Loucy (cell line): Measurements from ENCODE around the gene HLX.
A peak's percentile ranks its signal among the peaks of the same experiment; 100 is the strongest.

Experiments
- H2AFZ ChIP-seq: fragments of 200-600 bp; sonication (generic); 2 replicates; pipeline ENCODE4 v1.6.0; 2016; ENCODE audit warnings: antibody characterized with exemption, mild to moderate bottlenecking, low read length, moderate library complexity
- H3F3A ChIP-seq: fragments of 200-600 bp; 2 replicates; pipeline ENCODE4 v1.6.0; 2016; ENCODE audit warnings: antibody characterized with exemption, low read depth, mild to moderate bottlenecking
- H3K27me3 ChIP-seq: fragments of 200-600 bp; sonication (generic); 2 replicates; pipeline ENCODE4 v1.6.1; 2014; ENCODE audit warnings: low read length, mild to moderate bottlenecking; ENCODE audit not compliant: insufficient read depth, poor library complexity, severe bottlenecking
- H3K36me3 ChIP-seq: fragments of 200-600 bp; sonication (generic); 2 replicates; pipeline ENCODE4 v1.6.1; 2016; ENCODE audit warnings: low read length; ENCODE audit not compliant: insufficient read depth
- H3K4me1 ChIP-seq: fragments of 200-600 bp; sonication (generic); 2 replicates; pipeline ENCODE4 v1.5.1; 2014; ENCODE audit warnings: low read length, mild to moderate bottlenecking; ENCODE audit not compliant: insufficient read depth, poor library complexity, severe bottlenecking
- H3K4me2 ChIP-seq: fragments of 200-600 bp; sonication (generic); 2 replicates; pipeline ENCODE4 v1.6.0; 2014; ENCODE audit warnings: antibody characterized with exemption, low read length, low read depth, mild to moderate bottlenecking; ENCODE audit not compliant: poor library complexity, severe bottlenecking
- H3K4me3 ChIP-seq: fragments of 200-600 bp; sonication (generic); 2 replicates; pipeline ENCODE4 v1.5.1; 2014; ENCODE audit warnings: low read length, mild to moderate bottlenecking, mixed read lengths; ENCODE audit not compliant: poor library complexity, severe bottlenecking
- H3K79me2 ChIP-seq: fragments of 200-600 bp; sonication (generic); 2 replicates; pipeline ENCODE4 v1.6.1; 2014; ENCODE audit warnings: low read length; ENCODE audit not compliant: insufficient read depth
- H3K9ac ChIP-seq: fragments of 200-600 bp; sonication (generic); 2 replicates; pipeline ENCODE4 v1.6.0; 2014; ENCODE audit warnings: mild to moderate bottlenecking, low read depth, low read length, moderate library complexity; ENCODE audit not compliant: poor library complexity, severe bottlenecking
- H3K9me2 ChIP-seq: fragments of 200-600 bp; sonication (generic); replicated peaks from 2 replicates; pipeline ENCODE4 v1.6.1; 2016; ENCODE audit warnings: low read depth, low read length, mixed read lengths
- H3K9me3 ChIP-seq: fragments of 200-600 bp; sonication (generic); 2 replicates; pipeline ENCODE4 v1.6.1; 2014; ENCODE audit warnings: mild to moderate bottlenecking, antibody characterized with exemption, low read length, low read depth; ENCODE audit not compliant: insufficient read depth
- H4K20me1 ChIP-seq: fragments of 200-600 bp; sonication (generic); 2 replicates; pipeline ENCODE4 v1.6.0; 2014; ENCODE audit warnings: antibody characterized with exemption, low read length, mild to moderate bottlenecking; ENCODE audit not compliant: insufficient read depth, poor library complexity, severe bottlenecking
- CTCF ChIP-seq: fragments of 200-600 bp; sonication (generic); conservative IDR thresholded peaks from 2 replicates; pipeline ENCODE4 v1.5.1; 2014; ENCODE audit warnings: mild to moderate bottlenecking, antibody characterized with exemption, low read length
- EZH2phosphoT487 ChIP-seq: fragments of 200-600 bp; IDR thresholded peaks from 2 replicates; pipeline ENCODE4 v1.6.1; 2018; ENCODE audit warnings: antibody characterized with exemption, mild to moderate bottlenecking, moderate library complexity, borderline replicate concordance

Gene HLX

GRCh38 chr1:220908757-220909156, 29.5 kb downstream of the HLX start:
- no peak overlapping the region for H3K9ac ChIP-seq
- H3K9me2 ChIP-seq = no peaks in the 10 kb centered on the region
- H3K4me1 ChIP-seq = peaks cover 2% of the 10 kb centered on the region
- no peaks in the 10 kb centered on the region for H3K9me3 ChIP-seq
- no peaks in the 10 kb centered on the region for H4K20me1 ChIP-seq
- TF ChIP-seq CTCF (peak; percentile 90), EZH2phosphoT487 (no peak)
- no peak overlapping the region for H3K4me2 ChIP-seq
- no peak overlapping the region for H3K4me3 ChIP-seq
- no peaks in the 10 kb centered on the region for H3F3A ChIP-seq
- H3K79me2 ChIP-seq = no peaks in the 10 kb centered on the region
- H3K27me3 ChIP-seq = no peaks in the 10 kb centered on the region
- H2AFZ ChIP-seq = 0 out of 2 replicates have a peak overlapping the region, but pooled peaks have one; percentile 47
- no peaks in the 10 kb centered on the region for H3K36me3 ChIP-seq

GRCh38 chr1:220910021-220910420, 30.8 kb downstream of the HLX start:
- no peak overlapping the region for H3K9ac ChIP-seq
- H3K79me2 ChIP-seq = no peaks in the 10 kb centered on the region
- H3K9me3 ChIP-seq = no peaks in the 10 kb centered on the region
- TF ChIP-seq EZH2phosphoT487 (no peak), CTCF (no peak)
- no peaks in the 10 kb centered on the region for H4K20me1 ChIP-seq
- no peak overlapping the region for H3K4me2 ChIP-seq
- H3K9me2 ChIP-seq = no peaks in the 10 kb centered on the region
- no peak overlapping the region for H2AFZ ChIP-seq
- H3K4me3 ChIP-seq = no peak overlapping the region
- no peaks in the 10 kb centered on the region for H3K27me3 ChIP-seq
- no peaks in the 10 kb centered on the region for H3F3A ChIP-seq
- no peaks in the 10 kb centered on the region for H3K36me3 ChIP-seq
- H3K4me1 ChIP-seq = peaks cover 15% of the 10 kb centered on the region

- no peaks in the 10 kb centered on the region for H3K9me2 ChIP-seq
- peak overlapping the region; percentile 41 for H3K4me2 ChIP-seq
- no peak overlapping the region for H3K9ac ChIP-seq
- H3K36me3 ChIP-seq = no peaks in the 10 kb centered on the region
- no peaks in the 10 kb centered on the region for H3K79me2 ChIP-seq
- no peaks in the 10 kb centered on the region for H4K20me1 ChIP-seq
- no peaks in the 10 kb centered on the region for H3K9me3 ChIP-seq
- TF ChIP-seq CTCF = no peak
- H3K4me1 ChIP-seq = peaks cover 23% of the 10 kb centered on the region
- no peaks in the 10 kb centered on the region for H3K27me3 ChIP-seq
- peak overlapping the region; percentile 0 for H3K4me3 ChIP-seq
- no peaks in the 10 kb centered on the region for H3F3A ChIP-seq
- no peak overlapping the region for H2AFZ ChIP-seq
Measured at GRCh38 chr1:220914283-220915116, 35.3 kb downstream of the HLX start.
